Smooth muscle cell (in vitro differentiated cells): ENCODE results near the gene RTN4R. TPM values are rescaled to one million over a fixed set of nuclear protein-coding genes. Genes with fewer than 3 reads are reported as not detected.
"Not testable (repeated sequence)": the region's sequence is repeated elsewhere in the genome, so short reads cannot be mapped to it uniquely, and the experiment has no call there.

ENCODE experiments used
- DNase-seq: peaks from one replicate; lab custom pipeline; 2025; ENCODE audit not compliant: unreplicated experiment; lab: John Stamatoyannopoulos, UW
- H2AFZ ChIP-seq: fragments of 200-600 bp; sonication (generic); 2 replicates; pipeline ENCODE4 v1.6.0; 2016; ENCODE audit warnings: antibody characterized with exemption, low read depth, mild to moderate bottlenecking
- H3F3A ChIP-seq: fragments of 200-600 bp; sonication (generic); 2 replicates; pipeline ENCODE4 v1.6.0; 2017; ENCODE audit warnings: antibody characterized with exemption, low read depth
- H3K27ac ChIP-seq: fragments of 200-600 bp; sonication (generic); 2 replicates; pipeline ENCODE4 v1.5.1; 2016; ENCODE audit warnings: low read depth, mild to moderate bottlenecking
- H3K27me3 ChIP-seq: fragments of 200-600 bp; sonication (generic); 2 replicates; pipeline ENCODE4 v1.6.1; 2016; ENCODE audit warnings: low read depth, mild to moderate bottlenecking
- H3K36me3 ChIP-seq: fragments of 200-600 bp; sonication (generic); 2 replicates; pipeline ENCODE4 v1.5.1; 2016; ENCODE audit warnings: low read depth
- H3K4me1 ChIP-seq: fragments of 200-600 bp; sonication (generic); 2 replicates; pipeline ENCODE4 v1.5.1; 2016; ENCODE audit warnings: low read depth
- H3K4me2 ChIP-seq: fragments of 200-600 bp; sonication (generic); 2 replicates; pipeline ENCODE4 v1.6.0; 2016; ENCODE audit warnings: mild to moderate bottlenecking
- H3K4me3 ChIP-seq: fragments of 200-600 bp; sonication (generic); 2 replicates; pipeline ENCODE4 v1.5.1; 2016; ENCODE audit warnings: mild to moderate bottlenecking
- H3K79me2 ChIP-seq: fragments of 200-600 bp; sonication (generic); 2 replicates; pipeline ENCODE4 v1.6.0; 2016; ENCODE audit warnings: low read depth, mild to moderate bottlenecking
- H3K9ac ChIP-seq: fragments of 200-600 bp; sonication (generic); 2 replicates; pipeline ENCODE4 v1.6.0; 2016; ENCODE audit warnings: low read depth
- H3K9me3 ChIP-seq: fragments of 200-600 bp; sonication (generic); replicated peaks from 2 replicates; pipeline ENCODE4 v1.5.1; 2016; ENCODE audit warnings: low read depth
- H4K20me1 ChIP-seq: fragments of 200-600 bp; sonication (generic); 2 replicates; pipeline ENCODE4 v1.6.0; 2016; ENCODE audit warnings: low read depth
- CTCF ChIP-seq: fragments of 200-600 bp; sonication (generic); IDR thresholded peaks from 2 replicates; pipeline ENCODE4 v1.5.1; 2017; ENCODE audit warnings: borderline replicate concordance, mild to moderate bottlenecking, antibody characterized with exemption; ENCODE audit not compliant: insufficient read depth, poor library complexity, severe bottlenecking
- WGBS: methylation state at CpG from one replicate; pipeline ENCODE4 v1.1.7; 2016; ENCODE audit warnings: low lambda C conversion rate; 5-methylcytosine and 5-hydroxymethylcytosine counted together
- polyA plus RNA-seq: library from polyadenylated mRNA; unstranded; fragments of >200 nt; fragmentation: Nextera tagmentation; extraction: Ambion mirVana; gene quantifications from 2 replicates; pipeline ENCODE4 v1.2.1, GENCODE V29; 2016
- total RNA-seq: library from RNA; depleted of rRNA; stranded (reverse); fragments of >200 nt; gene quantifications from 2 replicates; pipeline ENCODE4 v1.2.3, GENCODE V29; 2014

RTN4R gene
- total and polyA plus RNA-seq, 2 experiments from 2014 or later = 1.8 to 4.7 TPM

GRCh38 chr22:20282901-20283673, 15.0 kb upstream of the RTN4R start:
- H3K4me3 ChIP-seq = no peak overlapping the region
- no peak overlapping the region for H3K9ac ChIP-seq
- H3K27me3 ChIP-seq = no peaks in the 10 kb centered on the region
- DNase-seq = no peak
- H3K36me3 ChIP-seq = no peaks in the 10 kb centered on the region
- H4K20me1 ChIP-seq = no peaks in the 10 kb centered on the region
- no peak overlapping the region for H3K4me2 ChIP-seq
- H3K4me1 ChIP-seq = no peaks in the 10 kb centered on the region
- TF ChIP-seq CTCF = no peak
- 88% methylated on average over 12 of the region's 15 CpGs for WGBS
- H3K9me3 ChIP-seq = no peaks in the 10 kb centered on the region
- no peak overlapping the region for H3K27ac ChIP-seq
- no peak overlapping the region for H2AFZ ChIP-seq
- H3K79me2 ChIP-seq = no peaks in the 10 kb centered on the region
- no peaks in the 10 kb centered on the region for H3F3A ChIP-seq

GRCh38 chr22:20281891-20282290, 13.8 kb upstream of the RTN4R start:
- 91% methylated on average over 12 of the region's 12 CpGs for WGBS

GRCh38 chr22:20281473-20281872, 13.4 kb upstream of the RTN4R start:
- H4K20me1 ChIP-seq, H3K27me3 ChIP-seq, H3K27ac ChIP-seq, H3K9ac ChIP-seq, H3K4me3 ChIP-seq, H2AFZ ChIP-seq, H3K4me2 ChIP-seq, H3F3A ChIP-seq, H3K4me1 ChIP-seq, H3K36me3 ChIP-seq, DNase-seq, H3K79me2 ChIP-seq, H3K9me3 ChIP-seq: not testable (repeated sequence)
- WGBS = 82% methylated on average over 9 of the region's 9 CpGs

More at GRCh38 chr22:20281891-20282290, 13.8 kb upstream of the RTN4R start:
- Histone ChIP-seq H3K27me3 (no peaks in the 10 kb centered on the region), H3K9ac (no peak overlapping the region), H3K4me2 (no peak overlapping the region), H3K9me3 (no peaks in the 10 kb centered on the region), H3K36me3 (no peaks in the 10 kb centered on the region), H3K4me3 (no peak overlapping the region), H2AFZ (no peak overlapping the region), H3K27ac (no peak overlapping the region), H3K79me2 (no peaks in the 10 kb centered on the region), H3K4me1 (no peaks in the 10 kb centered on the region), H4K20me1 (no peaks in the 10 kb centered on the region), H3F3A (no peaks in the 10 kb centered on the region)
- no peak for DNase-seq
- no peak for TF ChIP-seq CTCF

GRCh38 chr22:20280866-20281265, 12.7 kb upstream of the RTN4R start:
- TF ChIP-seq CTCF = no peak
- no peaks in the 10 kb centered on the region for H3K9me3 ChIP-seq
- H3K9ac ChIP-seq = no peak overlapping the region
- H3F3A ChIP-seq = no peaks in the 10 kb centered on the region
- H3K4me1 ChIP-seq = no peaks in the 10 kb centered on the region
- no peaks in the 10 kb centered on the region for H3K36me3 ChIP-seq
- H3K27ac ChIP-seq = no peak overlapping the region
- H2AFZ ChIP-seq = no peak overlapping the region
- H3K27me3 ChIP-seq = no peaks in the 10 kb centered on the region
- H3K4me3 ChIP-seq = no peak overlapping the region
- WGBS = 87% methylated on average over 12 of the region's 12 CpGs
- no peak overlapping the region for H3K4me2 ChIP-seq
- H4K20me1 ChIP-seq = no peaks in the 10 kb centered on the region
- no peak for DNase-seq
- no peaks in the 10 kb centered on the region for H3K79me2 ChIP-seq

- H3K9ac ChIP-seq, H3F3A ChIP-seq, H2AFZ ChIP-seq, H4K20me1 ChIP-seq, H3K79me2 ChIP-seq, DNase-seq, H3K27ac ChIP-seq, H3K4me3 ChIP-seq, H3K9me3 ChIP-seq, H3K4me1 ChIP-seq, H3K4me2 ChIP-seq, H3K36me3 ChIP-seq, H3K27me3 ChIP-seq: not testable (repeated sequence)
- 90% methylated on average over 20 of the region's 21 CpGs for WGBS
Observed at GRCh38 chr22:20280163-20280562, 12.0 kb upstream of the RTN4R start.
